ENCODE measurements around the gene HSPB1.

DNA sequence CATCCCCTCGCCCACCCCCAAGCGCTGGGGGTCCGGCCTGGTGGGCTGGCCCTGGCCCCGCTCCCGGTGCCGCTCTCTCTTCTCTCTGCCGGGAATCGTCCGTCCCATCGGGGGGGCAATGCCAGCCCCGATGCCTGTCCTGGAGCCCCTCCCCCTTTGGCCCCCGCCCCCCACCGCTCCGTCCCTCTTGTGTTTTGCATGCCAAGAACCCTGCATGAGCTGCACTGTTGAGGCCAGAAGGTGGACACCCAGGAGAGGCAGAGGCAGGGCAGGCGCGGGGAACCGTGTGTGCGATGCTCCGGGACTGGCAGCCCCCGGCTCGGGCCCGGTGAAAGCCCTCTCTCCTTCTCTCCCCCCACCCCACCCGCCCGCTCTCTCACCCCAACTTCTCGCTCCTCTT lies 22.1 kb upstream of the HSPB1 start:
- TF ChIP-seq TEAD4 (IDR thresholded peaks at IDR 0.05): no peak
- TF ChIP-seq EGR1 (IDR thresholded peaks at IDR 0.05): no peak
- no peak for TF ChIP-seq EP300 (IDR thresholded peaks at IDR 0.05; ENCODE audit: borderline replicate concordance)
- TF ChIP-seq RAD21 (IDR thresholded peaks at IDR 0.05; ENCODE audit: low read depth): no peak
- no peak for TF ChIP-seq NFIC (IDR thresholded peaks at IDR 0.05)
- no peak for TF ChIP-seq CREB1 (IDR thresholded peaks at IDR 0.05; ENCODE audit: low read depth)
- TF ChIP-seq, protein P1, sequence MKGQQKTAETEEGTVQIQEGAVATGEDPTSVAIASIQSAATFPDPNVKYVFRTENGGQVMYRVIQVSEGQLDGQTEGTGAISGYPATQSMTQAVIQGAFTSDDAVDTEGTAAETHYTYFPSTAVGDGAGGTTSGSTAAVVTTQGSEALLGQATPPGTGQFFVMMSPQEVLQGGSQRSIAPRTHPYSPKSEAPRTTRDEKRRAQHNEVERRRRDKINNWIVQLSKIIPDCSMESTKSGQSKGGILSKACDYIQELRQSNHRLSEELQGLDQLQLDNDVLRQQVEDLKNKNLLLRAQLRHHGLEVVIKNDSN (IDR thresholded peaks at IDR 0.05): no peak
